Upper lobe of right lung (tissue), 1 donor: ENCODE measurements around the gene KCNT1. TPM values are rescaled to one million over a fixed set of nuclear protein-coding genes. Genes with fewer than 3 reads are reported as not detected.

Experiments
- ATAC-seq: fragments of 200-7000 bp; cut with Tn5 transposase; one replicate; pipeline ENCODE4 v1.9.1; 2020; ENCODE audit warnings: mild to moderate bottlenecking, moderate library complexity
- DNase-seq: peaks from one replicate; pipeline ENCODE4 v3.0.0-alpha.2; 2020
- H3K27ac ChIP-seq: fragments of 200-600 bp; one replicate; pipeline ENCODE4 v1.8.0; 2022
- H3K27me3 ChIP-seq: fragments of 200-600 bp; one replicate; pipeline ENCODE4 v1.8.0; 2022; ENCODE audit warnings: mild to moderate bottlenecking
- H3K36me3 ChIP-seq: fragments of 200-600 bp; one replicate; pipeline ENCODE4 v1.8.0; 2022
- H3K4me1 ChIP-seq: fragments of 200-600 bp; one replicate; pipeline ENCODE4 v1.8.0; 2022
- H3K4me3 ChIP-seq: fragments of 200-600 bp; one replicate; pipeline ENCODE4 v1.8.0; 2022; ENCODE audit warnings: mild to moderate bottlenecking
- H3K9me3 ChIP-seq: fragments of 200-600 bp; one replicate; pipeline ENCODE4 v1.8.0; 2022
- CTCF ChIP-seq: fragments of 200-600 bp; IDR thresholded peaks from one replicate; pipeline ENCODE4 v1.8.0; 2022; ENCODE audit warnings: antibody characterized with exemption
- intact Hi-C: fragments of 100-400 bp; cut with DNase I; formaldehyde crosslinking; loops from one replicate; pipeline ENCODE4 v1.11.0; 2022
- total RNA-seq: library from RNA; stranded (reverse); fragmentation: NEBNext Ultra II Directional; extraction: Animal tissue kit (Norgen Biotek cat#: 25700); gene quantifications from one replicate; pipeline ENCODE4 v1.2.1, GENCODE V29; 2021
- donor health status: DM: no; HTN: yes; CAD: no; lungs with severe emphysema.

The KCNT1 gene
- total RNA-seq, 1 donor from 2014 or later, result 0.29 TPM

- DNase-seq (no peak), ATAC-seq (no peak)
- intact Hi-C loops, result no loop called here
- H3K9me3 ChIP-seq, result no peaks in the 10 kb centered on the region
- no peak for TF ChIP-seq CTCF
- H3K27ac ChIP-seq, result no peak overlapping the region
- no peak overlapping the region for H3K4me3 ChIP-seq
- no peaks in the 10 kb centered on the region for H3K36me3 ChIP-seq
- H3K27me3 ChIP-seq, result peaks cover 5% of the 10 kb centered on the region
- H3K4me1 ChIP-seq, result no peaks in the 10 kb centered on the region
Observed at GRCh38 chr9:135748676-135749075, 46.7 kb downstream of the KCNT1 start.

DNA sequence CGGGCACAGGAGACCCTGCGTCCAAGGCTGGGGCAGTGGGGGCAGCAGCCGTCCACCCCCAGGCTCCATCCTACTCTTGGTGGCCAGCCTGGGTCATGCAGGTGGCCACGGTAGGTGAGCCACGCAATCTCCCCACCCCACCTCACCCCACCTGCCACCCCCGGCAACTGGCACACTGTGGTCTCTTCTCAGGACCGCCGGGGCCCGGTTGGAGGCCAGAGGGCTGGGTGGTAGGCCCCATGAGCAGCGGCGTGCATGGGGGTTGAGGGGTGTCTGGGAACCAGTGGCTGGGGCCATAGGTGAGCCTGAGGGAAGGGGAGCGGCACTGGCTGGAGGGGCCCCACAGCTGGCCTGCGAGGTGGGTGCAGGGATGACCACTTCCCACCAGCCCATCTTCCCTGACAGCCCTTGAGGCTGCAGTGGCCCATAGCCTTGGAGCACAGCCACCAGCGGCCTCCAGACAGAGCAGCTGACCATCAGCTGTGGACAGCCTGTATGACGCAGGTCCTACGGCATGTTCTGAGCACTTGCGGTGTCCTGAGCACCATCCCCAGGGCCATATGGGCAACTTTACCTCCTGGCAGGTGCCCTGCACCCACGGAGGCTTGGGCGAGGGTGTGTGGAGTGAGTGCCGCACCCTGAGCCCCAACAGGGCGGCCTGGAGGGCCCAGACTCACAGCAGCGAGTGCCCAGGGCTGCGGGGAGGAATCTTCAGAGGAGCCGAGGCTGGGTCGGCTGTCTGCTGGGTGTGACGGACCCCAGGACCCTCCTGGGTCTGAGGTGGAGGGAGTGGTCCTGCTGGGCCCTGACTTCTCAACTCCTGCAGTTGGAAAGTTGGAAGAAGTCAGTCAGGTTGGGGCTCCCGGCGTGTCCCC lies 47.4 kb downstream of the KCNT1 start:
- H3K9me3 ChIP-seq, result no peaks in the 10 kb centered on the region
- H3K4me3 ChIP-seq, result no peak overlapping the region
- ATAC-seq (no peak), DNase-seq (no peak)
- intact Hi-C loops, result no loop called here
- H3K27ac ChIP-seq, result no peak overlapping the region
- no peaks in the 10 kb centered on the region for H3K4me1 ChIP-seq
- peaks cover 5% of the 10 kb centered on the region for H3K27me3 ChIP-seq
- no peak for TF ChIP-seq CTCF
- no peaks in the 10 kb centered on the region for H3K36me3 ChIP-seq

GRCh38 chr9:135750786-135751185 lies 48.8 kb downstream of the KCNT1 start:
- peaks cover 5% of the 10 kb centered on the region for H3K27me3 ChIP-seq
- no peaks in the 10 kb centered on the region for H3K4me1 ChIP-seq
- no peaks in the 10 kb centered on the region for H3K36me3 ChIP-seq
- no peak overlapping the region for H3K27ac ChIP-seq
- no peak for TF ChIP-seq CTCF
- H3K4me3 ChIP-seq, result no peak overlapping the region
- intact Hi-C loops, result no loop called here
- H3K9me3 ChIP-seq, result no peaks in the 10 kb centered on the region
- DNase-seq (no peak), ATAC-seq (no peak)

- no peak for ATAC-seq
- no peak for TF ChIP-seq CTCF
- intact Hi-C loops, result no loop called here
Observed at GRCh38 chr9:135751501-135751900, 49.5 kb downstream of the KCNT1 start.

GRCh38 chr9:135752281-135753204 lies 50.6 kb downstream of the KCNT1 start:
- intact Hi-C loops, result no loop called here
- H3K27ac ChIP-seq, result no peak overlapping the region
- no peaks in the 10 kb centered on the region for H3K36me3 ChIP-seq
- no peaks in the 10 kb centered on the region for H3K9me3 ChIP-seq
- no peak for TF ChIP-seq CTCF
- no peak overlapping the region for H3K4me3 ChIP-seq
- H3K27me3 ChIP-seq, result no peaks in the 10 kb centered on the region
- no peaks in the 10 kb centered on the region for H3K4me1 ChIP-seq
- DNase-seq (no peak), ATAC-seq (no peak)

More at GRCh38 chr9:135751501-135751900, 49.5 kb downstream of the KCNT1 start:
- peaks cover under 1% of the 10 kb centered on the region for H3K27me3 ChIP-seq
- no peaks in the 10 kb centered on the region for H3K4me1 ChIP-seq
- DNase-seq, result no peak
- no peak overlapping the region for H3K27ac ChIP-seq
- no peaks in the 10 kb centered on the region for H3K36me3 ChIP-seq
- no peak overlapping the region for H3K4me3 ChIP-seq
- H3K9me3 ChIP-seq, result no peaks in the 10 kb centered on the region
